Heart right ventricle (tissue), 16 donors: Measurements from ENCODE around the gene RGL1. TPM values are rescaled to one million over a fixed set of nuclear protein-coding genes. Genes with fewer than 3 reads are reported as not detected.

Experiments used
- ATAC-seq, 8 donors: fragments of 200-7000 bp; cut with Tn5 transposase; one replicate each; pipeline ENCODE4 v1.9.1; 2020; ENCODE audit warnings: mild to moderate bottlenecking in 8 of 8, moderate library complexity in 8 of 8, moderate number of reproducible peaks in 1 of 8
- DNase-seq, 2 donors: peaks; one replicate each; pipeline ENCODE4 v3.0.0-alpha.2; 2020
- H3K27ac ChIP-seq, 10 donors: fragments of 200-600 bp; sonication (generic) in 2 of 10; one replicate each; pipeline versions ENCODE4 v1.5.0 to v1.8.0; 2020 to 2022; ENCODE audit warnings: mild to moderate bottlenecking in 3 of 10
- H3K27me3 ChIP-seq, 7 donors: fragments of 200-600 bp; one replicate each; pipeline ENCODE4 v1.8.0; 2021 to 2022; ENCODE audit warnings: mild to moderate bottlenecking in 2 of 7
- H3K36me3 ChIP-seq, 9 donors: fragments of 200-600 bp; sonication (generic) in 1 of 9; one replicate each; pipeline versions ENCODE4 v1.5.0 to v1.8.0; 2020 to 2022; ENCODE audit warnings: mild to moderate bottlenecking in 2 of 9
- H3K4me1 ChIP-seq, 9 donors: fragments of 200-600 bp; sonication (generic) in 1 of 9; one replicate each; pipeline versions ENCODE4 v1.5.0 to v1.8.0; 2020 to 2022; ENCODE audit warnings: mild to moderate bottlenecking in 4 of 9
- H3K4me3 ChIP-seq, 10 donors: fragments of 200-600 bp; sonication (generic) in 2 of 10; one replicate each; pipeline versions ENCODE4 v1.5.0 to v1.8.0; 2020 to 2022; ENCODE audit warnings: mild to moderate bottlenecking in 7 of 10, moderate library complexity in 2 of 10
- H3K9me3 ChIP-seq, 11 donors: fragments of 200-600 bp in 10 of 11; sonication (generic) in 2 of 11; one replicate each; pipeline versions ENCODE4 v1.5.0 to v1.8.0; 2013 to 2022; ENCODE audit warnings: mild to moderate bottlenecking in 2 of 11, control low read depth in 1 of 11, moderate library complexity in 1 of 11
- CTCF ChIP-seq, 9 donors: fragments of 200-600 bp; sonication (generic) in 2 of 9; IDR thresholded peaks; one replicate each; pipeline versions ENCODE4 v1.5.0 to v1.8.0; 2021 to 2022; ENCODE audit warnings: antibody characterized with exemption in 9 of 9, mild to moderate bottlenecking in 5 of 9, moderate library complexity in 1 of 9
- WGBS, 2 donors: extraction: QIAGEN DNeasy Blood & Tissue Kit; methylation state at CpG; one replicate each; pipeline ENCODE4 v1.1.7; 2013; ENCODE audit warnings: inconsistent platforms in 1 of 2; 5-methylcytosine and 5-hydroxymethylcytosine counted together
- intact Hi-C, 10 donors: fragments of 100-400 bp; cut with DNase I; formaldehyde crosslinking; loops; one replicate each; pipeline versions ENCODE4 v1.11.1 to v1.14.2; 2022
- polyA plus RNA-seq, 2 donors: library from polyadenylated mRNA; stranded (reverse); fragments of 200-250 nt; gene quantifications; one replicate each; pipeline ENCODE4 v1.2.3, GENCODE V29; 2013
- total RNA-seq, 10 donors: library from RNA; stranded (reverse); fragmentation: NEBNext Ultra II Directional in 3 of 10; extraction: Animal tissue kit (Norgen Biotek cat#: 25700) in 3 of 10; gene quantifications; one replicate each; pipeline versions ENCODE4 v1.2.1 to v1.2.4, GENCODE V29; 2021 to 2023
- donor health status: Arrhythmogenic right ventricular cardiomyopathy.
- donor health status: ischemic (EF 13 %, LVEDD 7.1; RV severe dilation, severe dysfunction).
- donor health status: healthy with polysubstance abuse.
- donor health status: DM: no; HTN: yes; CAD: no.
- donor health status: DM: no; HTN: no; CAD: no.
- donor health status: ischemic (EF 25% LVEDD 6.9; RV normal size, moderate dysfunction).
- donor health status: ischemic (EF 25% LVEDD 5.7; RV mildly dilated, moderate dysfunction).
- donor health status: healthy.
- donor health status: DM: yes; HTN: yes; CAD: no.
- donor health status: Ischemic cardiomyopathy.
- donor health status: ischemic (EF 35%, LVEDD 5.7; RV mildly dilated, moderate dysfunction).
- donor health status: nonischemic (EF 11% LVEDD 7.7; RV severe dilation, severe dysfunction).
- donor health status: DM: yes; HTN: yes; CAD: no.
- donor health status: PGD.
- donor health status: ischemic (EF 29% LVEDD 5.4; RV normal size, mild dysfunction).
- donor health status: nonischemic (EF 23%, LVEDD 6.1; RV moderate dilation, normal function).

The RGL1 gene
- total and polyA plus RNA-seq, 12 donors: 3.8 to 33.4 (median 18.4) TPM

GRCh38 chr1:183898610-183899009 is 93.7 kb downstream of the RGL1 start:
- Histone ChIP-seq H3K4me1 (peaks cover 0 to 65% (median 4%) of the 10 kb centered on the region in 9 donors), H3K4me3 (no peak overlapping the region), H3K27me3 (no peaks in the 10 kb centered on the region), H3K27ac (peak overlapping the region in 5 of 10 donors; percentile 6 to 70 (median 28)), H3K36me3 (peaks cover 0 to 97% (median 5%) of the 10 kb centered on the region in 9 donors), H3K9me3 (no peaks in the 10 kb centered on the region)
- 61 to 70% methylated on average over 2 of the region's 2 CpGs for WGBS, 2 donors
- ATAC-seq (peak in 2 of 8 donors; percentile 9 to 41), DNase-seq (no peak)
- intact Hi-C loops: no loop called here
- TF ChIP-seq CTCF (IDR thresholded peaks at IDR 0.05): no peak

DNA sequence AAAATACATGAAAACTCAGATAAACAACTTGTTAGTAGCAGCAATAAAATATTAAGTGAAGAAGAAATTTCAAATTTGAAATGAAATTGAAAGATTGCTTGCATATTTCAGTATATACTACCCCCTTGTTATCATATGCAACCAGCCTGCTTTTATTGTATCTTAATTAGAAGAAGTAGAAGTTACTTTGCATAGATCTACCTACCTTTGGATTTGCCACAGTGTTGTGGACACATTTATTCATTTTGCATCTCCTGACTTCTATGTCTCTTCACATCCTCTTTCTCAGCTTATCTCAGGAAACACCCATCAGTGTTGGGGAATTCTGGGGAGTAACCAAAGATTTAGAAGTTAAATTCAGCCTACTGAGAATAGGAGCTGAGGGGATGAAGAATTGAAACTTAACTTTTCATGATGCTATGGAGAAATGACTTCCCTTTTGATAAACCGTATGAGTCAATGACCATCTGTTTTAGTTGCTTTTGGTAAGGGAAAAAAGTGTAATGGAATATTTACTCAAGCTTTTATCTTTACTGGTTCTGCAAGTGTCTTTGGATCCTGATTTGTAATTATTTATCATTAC is 96.9 kb downstream of the RGL1 start:
- peaks cover 0 to 48% (median 0%) of the 10 kb centered on the region in 9 donors for H3K4me1 ChIP-seq
- no peak for TF ChIP-seq CTCF (IDR thresholded peaks at IDR 0.05)
- WGBS, 2 donors: 32 to 44% methylated on average over 1 of the region's 1 CpG
- H3K4me3 ChIP-seq: no peak overlapping the region
- peaks cover 0 to 97% (median 10%) of the 10 kb centered on the region in 9 donors for H3K36me3 ChIP-seq
- H3K27ac ChIP-seq: peak overlapping the region in 4 of 10 donors; percentile 16 to 57 (median 46)
- ATAC-seq (peak in 5 of 8 donors; percentile 42 to 67 (median 47)), DNase-seq (no peak)
- H3K27me3 ChIP-seq: no peaks in the 10 kb centered on the region
- no peaks in the 10 kb centered on the region for H3K9me3 ChIP-seq
- intact Hi-C loops: no loop called here

DNA sequence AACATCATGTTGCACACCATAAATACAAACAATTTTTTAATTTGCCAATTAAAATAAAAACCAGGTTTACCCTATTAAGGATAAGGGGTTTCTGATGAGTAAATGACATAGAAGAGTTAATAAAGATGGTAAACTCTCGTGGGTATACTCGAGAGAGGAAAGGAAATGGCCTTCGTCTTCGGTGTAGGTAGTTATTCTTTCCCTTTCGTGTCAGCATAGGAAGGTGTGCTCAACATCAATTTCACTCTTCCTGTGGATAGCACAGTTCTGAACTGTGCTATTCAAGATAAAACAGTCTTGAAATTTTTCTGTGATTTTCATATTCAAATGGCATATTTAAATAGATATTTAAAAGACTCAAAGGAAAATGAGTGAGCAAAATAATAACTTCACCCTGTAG is 98.2 kb downstream of the RGL1 start:
- Histone ChIP-seq H3K9me3 (no peaks in the 10 kb centered on the region), H3K4me1 (peaks cover 0 to 37% (median 0%) of the 10 kb centered on the region in 9 donors), H3K4me3 (no peak overlapping the region), H3K36me3 (peaks cover 0 to 99% (median 16%) of the 10 kb centered on the region in 9 donors), H3K27me3 (no peaks in the 10 kb centered on the region), H3K27ac (peak overlapping the region in 2 of 10 donors; percentile 48 to 57)
- intact Hi-C loops: no loop called here
- DNase-seq (no peak), ATAC-seq (no peak)
- 54 to 75% methylated on average over 5 of the region's 5 CpGs for WGBS, 2 donors
- no peak for TF ChIP-seq CTCF (IDR thresholded peaks at IDR 0.05)

- TF ChIP-seq CTCF (IDR thresholded peaks at IDR 0.05): no peak
- Histone ChIP-seq H3K4me1 (peaks cover 0 to 42% (median 0%) of the 10 kb centered on the region in 9 donors), H3K4me3 (no peak overlapping the region), H3K27ac (peak overlapping the region in 2 of 10 donors; percentile 3 to 11), H3K27me3 (no peaks in the 10 kb centered on the region), H3K36me3 (peaks cover 0 to 99% (median 38%) of the 10 kb centered on the region in 9 donors), H3K9me3 (no peaks in the 10 kb centered on the region)
- no peak for DNase-seq
- ATAC-seq: peak in 4 of 8 donors; percentile 38 to 91 (median 62)
- intact Hi-C loops: no loop called here
- WGBS, 2 donors: 74 to 77% methylated on average over 6 of the region's 6 CpGs
Measured at GRCh38 chr1:183905508-183906113, 100.7 kb downstream of the RGL1 start.
